Panc1 (cell line): Measurements from ENCODE around the gene PDE11A.

Experiments
- POLR2AphosphoS5 ChIP-seq: IDR thresholded peaks from 2 replicates; pipeline ENCODE4 v1.6.1; 2012; ENCODE audit warnings: mild to moderate bottlenecking, low read depth, low read length, moderate library complexity
- SIN3A ChIP-seq: IDR thresholded peaks from 2 replicates; pipeline ENCODE4 v1.6.1; 2012; ENCODE audit warnings: low read depth, mild to moderate bottlenecking, low read length, moderate library complexity, borderline replicate concordance; ENCODE audit not compliant: insufficient read depth
- TF ChIP-seq, protein P1 (sequence below): fragments of 450-650 bp; IDR thresholded peaks from 2 replicates; pipeline ENCODE4 v1.5.1; 2017; ENCODE audit warnings: mild to moderate bottlenecking
- TF ChIP-seq, protein P2 (sequence below), 2 experiments: IDR thresholded peaks; 2 replicates each; pipeline ENCODE4 v1.6.1; 2011 to 2012; ENCODE audit warnings: low read depth in 2 of 2, control low read depth in 1 of 2, low read length in 1 of 2, mild to moderate bottlenecking in 1 of 2, moderate library complexity in 1 of 2; ENCODE audit not compliant: insufficient read depth in 1 of 2

DNA sequence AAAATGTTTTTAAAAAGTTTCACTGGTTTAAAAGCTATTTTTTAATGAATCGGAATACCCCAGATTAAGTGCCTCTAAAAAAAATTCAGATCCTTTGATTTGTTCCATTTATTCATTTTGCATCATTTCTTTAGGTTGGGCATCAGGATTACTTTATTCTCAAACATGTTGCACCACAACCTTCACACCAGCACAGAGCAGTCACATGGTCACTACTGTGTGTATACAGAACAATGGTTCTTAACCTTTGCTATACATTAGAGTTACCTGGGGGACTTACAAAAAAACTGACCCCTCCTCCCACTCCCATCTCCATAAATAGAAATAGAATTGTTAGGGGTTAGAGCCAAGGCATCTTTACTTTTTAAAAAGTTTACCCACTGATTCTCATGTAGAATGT is 461.8 kb downstream of the PDE11A start:
- TF ChIP-seq, protein P1, sequence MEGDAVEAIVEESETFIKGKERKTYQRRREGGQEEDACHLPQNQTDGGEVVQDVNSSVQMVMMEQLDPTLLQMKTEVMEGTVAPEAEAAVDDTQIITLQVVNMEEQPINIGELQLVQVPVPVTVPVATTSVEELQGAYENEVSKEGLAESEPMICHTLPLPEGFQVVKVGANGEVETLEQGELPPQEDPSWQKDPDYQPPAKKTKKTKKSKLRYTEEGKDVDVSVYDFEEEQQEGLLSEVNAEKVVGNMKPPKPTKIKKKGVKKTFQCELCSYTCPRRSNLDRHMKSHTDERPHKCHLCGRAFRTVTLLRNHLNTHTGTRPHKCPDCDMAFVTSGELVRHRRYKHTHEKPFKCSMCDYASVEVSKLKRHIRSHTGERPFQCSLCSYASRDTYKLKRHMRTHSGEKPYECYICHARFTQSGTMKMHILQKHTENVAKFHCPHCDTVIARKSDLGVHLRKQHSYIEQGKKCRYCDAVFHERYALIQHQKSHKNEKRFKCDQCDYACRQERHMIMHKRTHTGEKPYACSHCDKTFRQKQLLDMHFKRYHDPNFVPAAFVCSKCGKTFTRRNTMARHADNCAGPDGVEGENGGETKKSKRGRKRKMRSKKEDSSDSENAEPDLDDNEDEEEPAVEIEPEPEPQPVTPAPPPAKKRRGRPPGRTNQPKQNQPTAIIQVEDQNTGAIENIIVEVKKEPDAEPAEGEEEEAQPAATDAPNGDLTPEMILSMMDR, result no peak
- no peak for TF ChIP-seq POLR2AphosphoS5
- TF ChIP-seq, protein P2, sequence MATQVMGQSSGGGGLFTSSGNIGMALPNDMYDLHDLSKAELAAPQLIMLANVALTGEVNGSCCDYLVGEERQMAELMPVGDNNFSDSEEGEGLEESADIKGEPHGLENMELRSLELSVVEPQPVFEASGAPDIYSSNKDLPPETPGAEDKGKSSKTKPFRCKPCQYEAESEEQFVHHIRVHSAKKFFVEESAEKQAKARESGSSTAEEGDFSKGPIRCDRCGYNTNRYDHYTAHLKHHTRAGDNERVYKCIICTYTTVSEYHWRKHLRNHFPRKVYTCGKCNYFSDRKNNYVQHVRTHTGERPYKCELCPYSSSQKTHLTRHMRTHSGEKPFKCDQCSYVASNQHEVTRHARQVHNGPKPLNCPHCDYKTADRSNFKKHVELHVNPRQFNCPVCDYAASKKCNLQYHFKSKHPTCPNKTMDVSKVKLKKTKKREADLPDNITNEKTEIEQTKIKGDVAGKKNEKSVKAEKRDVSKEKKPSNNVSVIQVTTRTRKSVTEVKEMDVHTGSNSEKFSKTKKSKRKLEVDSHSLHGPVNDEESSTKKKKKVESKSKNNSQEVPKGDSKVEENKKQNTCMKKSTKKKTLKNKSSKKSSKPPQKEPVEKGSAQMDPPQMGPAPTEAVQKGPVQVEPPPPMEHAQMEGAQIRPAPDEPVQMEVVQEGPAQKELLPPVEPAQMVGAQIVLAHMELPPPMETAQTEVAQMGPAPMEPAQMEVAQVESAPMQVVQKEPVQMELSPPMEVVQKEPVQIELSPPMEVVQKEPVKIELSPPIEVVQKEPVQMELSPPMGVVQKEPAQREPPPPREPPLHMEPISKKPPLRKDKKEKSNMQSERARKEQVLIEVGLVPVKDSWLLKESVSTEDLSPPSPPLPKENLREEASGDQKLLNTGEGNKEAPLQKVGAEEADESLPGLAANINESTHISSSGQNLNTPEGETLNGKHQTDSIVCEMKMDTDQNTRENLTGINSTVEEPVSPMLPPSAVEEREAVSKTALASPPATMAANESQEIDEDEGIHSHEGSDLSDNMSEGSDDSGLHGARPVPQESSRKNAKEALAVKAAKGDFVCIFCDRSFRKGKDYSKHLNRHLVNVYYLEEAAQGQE (IDR thresholded peaks at IDR 0.05; ENCODE audit: insufficient read depth in 1 of 2, low read depth in 2 of 2, low read length in 1 of 2), result no peak
- no peak for TF ChIP-seq SIN3A
